ENCODE data around the gene GDNF.
"Not testable (repeated sequence)": the region's sequence is repeated elsewhere in the genome, so short reads cannot be mapped to it uniquely, and the experiment has no call there.

The GDNF gene

GRCh38 chr5:37867654-37868053 lies 27.8 kb upstream of the GDNF start:
- no peaks in the 10 kb centered on the region for H3K9me3 ChIP-seq (ENCODE audit: control insufficient read depth, insufficient read depth, low read depth, low read length)
- no peak for TF ChIP-seq ZNF747 (tag by site-specific recombination; IDR thresholded peaks at IDR 0.05)
- no peak for TF ChIP-seq PRDM1 (tag by site-specific recombination; IDR thresholded peaks at IDR 0.05)
- TF ChIP-seq ZNF121 (tag by site-specific recombination; IDR thresholded peaks at IDR 0.05) = no peak
- no peak for TF ChIP-seq ZNF366 (tag by site-specific recombination; conservative IDR thresholded peaks at IDR 0.05)
- no peak for TF ChIP-seq ZNF529 (tag by site-specific recombination; IDR thresholded peaks at IDR 0.05; ENCODE audit: insufficient replicate concordance)
- TF ChIP-seq ZNF335 (tag by site-specific recombination; conservative IDR thresholded peaks at IDR 0.05) = no peak
- TF ChIP-seq SCRT1 (tag by site-specific recombination; IDR thresholded peaks at IDR 0.05; ENCODE audit: borderline replicate concordance) = no peak
- no peak for TF ChIP-seq ZFP69B (tag by site-specific recombination; IDR thresholded peaks at IDR 0.05)
- no peak for TF ChIP-seq GLIS1 (tag by site-specific recombination; IDR thresholded peaks at IDR 0.05)
- no peak for TF ChIP-seq FEZF1 (tag by site-specific recombination; IDR thresholded peaks at IDR 0.05)
- no peak for TF ChIP-seq ZNF155 (tag by site-specific recombination; IDR thresholded peaks at IDR 0.05)
- no peak for TF ChIP-seq ZFP3 (tag by site-specific recombination; IDR thresholded peaks at IDR 0.05; ENCODE audit: low read depth)
- no peak for TF ChIP-seq ZNF404 (tag by site-specific recombination; IDR thresholded peaks at IDR 0.05)
- no peak for TF ChIP-seq ZSCAN5A (tag by site-specific recombination; IDR thresholded peaks at IDR 0.05)
- TF ChIP-seq WT1 (tag by site-specific recombination; IDR thresholded peaks at IDR 0.05) = no peak
- no peak for TF ChIP-seq MYNN (tag by site-specific recombination; IDR thresholded peaks at IDR 0.05; ENCODE audit: borderline replicate concordance)
- TF ChIP-seq ZNF791 (tag by site-specific recombination; IDR thresholded peaks at IDR 0.05) = no peak
- no peak for TF ChIP-seq ZBTB44 (tag by site-specific recombination; IDR thresholded peaks at IDR 0.05)
- no peak for TF ChIP-seq KLF17 (tag by site-specific recombination; IDR thresholded peaks at IDR 0.05)
- H3K4me1 ChIP-seq (ENCODE audit: control insufficient read depth, insufficient read depth, low read length) = no peaks in the 10 kb centered on the region
- no peaks in the 10 kb centered on the region for H3K36me3 ChIP-seq (ENCODE audit: control insufficient read depth in 2 of 2, insufficient read depth in 1 of 2, low read length in 2 of 2)
- H3K4me3 ChIP-seq (ENCODE audit: low read depth, low read length) = no peak overlapping the region
- POLR2A ChIA-PET = no interaction called here
- CTCF ChIA-PET = interaction anchor here (0.7 kb wide), 1 partner anchor 113 kb away, joined by 3 read pairs; no protein-coding TSS in a partner anchor
- H3K27ac ChIP-seq (ENCODE audit: extremely low read depth, low read depth, low read length) = no peak overlapping the region

- CTCF ChIA-PET; H3K4me1 ChIP-seq (ENCODE audit: control insufficient read depth, insufficient read depth, low read length); POLR2A ChIA-PET; H3K4me3 ChIP-seq (ENCODE audit: low read depth, low read length); H3K36me3 ChIP-seq (ENCODE audit: control insufficient read depth in 2 of 2, insufficient read depth in 1 of 2, low read length in 2 of 2); H3K9me3 ChIP-seq (ENCODE audit: control insufficient read depth, insufficient read depth, low read depth, low read length); H3K27ac ChIP-seq (ENCODE audit: extremely low read depth, low read depth, low read length): not testable (repeated sequence)
Observed at GRCh38 chr5:37862907-37863306, 23.1 kb upstream of the GDNF start.

GRCh38 chr5:37860206-37860605 lies 20.4 kb upstream of the GDNF start:
- H3K36me3 ChIP-seq (ENCODE audit: control insufficient read depth in 2 of 2, insufficient read depth in 1 of 2, low read length in 2 of 2) = no peaks in the 10 kb centered on the region
- TF ChIP-seq FEZF1 (tag by site-specific recombination; IDR thresholded peaks at IDR 0.05) (peak; percentile 87), YY2 (tag by site-specific recombination; IDR thresholded peaks at IDR 0.05) (no peak)
- no peak overlapping the region for H3K27ac ChIP-seq (ENCODE audit: extremely low read depth, low read depth, low read length)
- H3K9me3 ChIP-seq (ENCODE audit: control insufficient read depth, insufficient read depth, low read depth, low read length) = no peaks in the 10 kb centered on the region
- H3K4me3 ChIP-seq (ENCODE audit: low read depth, low read length) = no peak overlapping the region
- CTCF ChIA-PET = no interaction called here
- POLR2A ChIA-PET = no interaction called here
- H3K4me1 ChIP-seq (ENCODE audit: control insufficient read depth, insufficient read depth, low read length) = peaks cover 2% of the 10 kb centered on the region; the same call in 1 of the 2 replicates

Measured in HEK293 (cell line).